Cerebellar cortex (tissue), 1 donor: ENCODE data around the gene KRT7.

Experiments
- DNase-seq: peaks from one replicate; pipeline ENCODE4 v3.0.0-alpha.2; 2015; ENCODE audit warnings: low spot score

The KRT7 gene

GRCh38 chr12:52199294-52199919 lies 33.6 kb upstream of the KRT7 start:
- DNase-seq, result peak; percentile 56

- no peak for DNase-seq
Observed at GRCh38 chr12:52200086-52200780, 32.8 kb upstream of the KRT7 start.

- DNase-seq, result no peak
Observed at GRCh38 chr12:52200781-52201450, 32.1 kb upstream of the KRT7 start.

- DNase-seq, result no peak
Observed at GRCh38 chr12:52201451-52201839, 31.6 kb upstream of the KRT7 start.

GRCh38 chr12:52202361-52203078 lies 30.5 kb upstream of the KRT7 start:
- DNase-seq, result no peak

GRCh38 chr12:52203079-52203921 lies 29.7 kb upstream of the KRT7 start:
- no peak for DNase-seq

- no peak for DNase-seq
Observed at GRCh38 chr12:52204095-52204930, 28.7 kb upstream of the KRT7 start.

GRCh38 chr12:52204931-52205505 lies 28.0 kb upstream of the KRT7 start:
- DNase-seq, result no peak

- no peak for DNase-seq
Observed at GRCh38 chr12:52205612-52206303, 27.3 kb upstream of the KRT7 start.

- no peak for DNase-seq
Observed at GRCh38 chr12:52206304-52207040, 26.6 kb upstream of the KRT7 start.

- DNase-seq, result no peak
Observed at GRCh38 chr12:52207106-52207505, 25.9 kb upstream of the KRT7 start.

GRCh38 chr12:52207895-52208294 lies 25.1 kb upstream of the KRT7 start:
- peak; percentile 95 for DNase-seq

GRCh38 chr12:52208424-52209165 lies 24.4 kb upstream of the KRT7 start:
- no peak for DNase-seq

- DNase-seq, result no peak
Observed at GRCh38 chr12:52209321-52209720, 23.7 kb upstream of the KRT7 start.

- DNase-seq, result no peak
Observed at GRCh38 chr12:52210186-52210924, 22.7 kb upstream of the KRT7 start.

- DNase-seq, result no peak
Observed at GRCh38 chr12:52210925-52211650, 22.0 kb upstream of the KRT7 start.
